ENCODE data around the gene SLIT2.

Gene SLIT2

GRCh38 chr4:20252656-20253282, 1.1 kb downstream of the SLIT2 start:
- Histone ChIP-seq H3K4me2 (ENCODE audit: low read depth, low read length, poor library complexity, severe bottlenecking) (no peak overlapping the region), H4K20me1 (ENCODE audit: insufficient read depth, low read length, poor library complexity, severe bottlenecking) (no peaks in the 10 kb centered on the region), H3K9me2 (replicated peaks; ENCODE audit: low read depth, low read length) (no peaks in the 10 kb centered on the region), H3K27me3 (ENCODE audit: insufficient read depth, low read length, poor library complexity, severe bottlenecking) (no peaks in the 10 kb centered on the region), H3K79me2 (ENCODE audit: insufficient read depth, low read length) (no peaks in the 10 kb centered on the region), H3K9ac (ENCODE audit: low read depth, low read length, poor library complexity, severe bottlenecking) (no peak overlapping the region), H3F3A (ENCODE audit: low read depth) (no peaks in the 10 kb centered on the region), H2AFZ (ENCODE audit: low read length) (no peak overlapping the region), H3K36me3 (ENCODE audit: insufficient read depth, low read length) (no peaks in the 10 kb centered on the region), H3K4me3 (ENCODE audit: low read length, poor library complexity, severe bottlenecking) (no peak overlapping the region), H3K9me3 (ENCODE audit: insufficient read depth, low read depth, low read length) (no peaks in the 10 kb centered on the region), H3K4me1 (ENCODE audit: insufficient read depth, low read length, poor library complexity, severe bottlenecking) (no peaks in the 10 kb centered on the region)
- no peak for TF ChIP-seq CTCF (conservative IDR thresholded peaks at IDR 0.05; ENCODE audit: low read length)

GRCh38 chr4:20253283-20253734, 1.6 kb downstream of the SLIT2 start:
- H3K27me3 ChIP-seq (ENCODE audit: insufficient read depth, low read length, poor library complexity, severe bottlenecking), result no peaks in the 10 kb centered on the region
- no peaks in the 10 kb centered on the region for H3K79me2 ChIP-seq (ENCODE audit: insufficient read depth, low read length)
- no peaks in the 10 kb centered on the region for H3F3A ChIP-seq (ENCODE audit: low read depth)
- H2AFZ ChIP-seq (ENCODE audit: low read length), result no peak overlapping the region
- no peak overlapping the region for H3K4me2 ChIP-seq (ENCODE audit: low read depth, low read length, poor library complexity, severe bottlenecking)
- H3K36me3 ChIP-seq (ENCODE audit: insufficient read depth, low read length), result no peaks in the 10 kb centered on the region
- H4K20me1 ChIP-seq (ENCODE audit: insufficient read depth, low read length, poor library complexity, severe bottlenecking), result no peaks in the 10 kb centered on the region
- H3K9ac ChIP-seq (ENCODE audit: low read depth, low read length, poor library complexity, severe bottlenecking), result no peak overlapping the region
- no peaks in the 10 kb centered on the region for H3K9me3 ChIP-seq (ENCODE audit: insufficient read depth, low read depth, low read length)
- no peaks in the 10 kb centered on the region for H3K9me2 ChIP-seq (replicated peaks; ENCODE audit: low read depth, low read length)
- no peak for TF ChIP-seq CTCF (conservative IDR thresholded peaks at IDR 0.05; ENCODE audit: low read length)
- no peak for TF ChIP-seq EZH2phosphoT487 (IDR thresholded peaks at IDR 0.05; ENCODE audit: borderline replicate concordance)
- H3K4me3 ChIP-seq (ENCODE audit: low read length, poor library complexity, severe bottlenecking), result no peak overlapping the region
- H3K4me1 ChIP-seq (ENCODE audit: insufficient read depth, low read length, poor library complexity, severe bottlenecking), result no peaks in the 10 kb centered on the region

- no peak for TF ChIP-seq EZH2phosphoT487 (IDR thresholded peaks at IDR 0.05; ENCODE audit: borderline replicate concordance)
- TF ChIP-seq CTCF (conservative IDR thresholded peaks at IDR 0.05; ENCODE audit: low read length), result no peak
- H3K9me3 ChIP-seq (ENCODE audit: insufficient read depth, low read depth, low read length), result no peaks in the 10 kb centered on the region
- no peak overlapping the region for H3K4me2 ChIP-seq (ENCODE audit: low read depth, low read length, poor library complexity, severe bottlenecking)
- no peaks in the 10 kb centered on the region for H3K9me2 ChIP-seq (replicated peaks; ENCODE audit: low read depth, low read length)
- H3K4me1 ChIP-seq (ENCODE audit: insufficient read depth, low read length, poor library complexity, severe bottlenecking), result no peaks in the 10 kb centered on the region
- H3F3A ChIP-seq (ENCODE audit: low read depth), result no peaks in the 10 kb centered on the region
- no peaks in the 10 kb centered on the region for H3K36me3 ChIP-seq (ENCODE audit: insufficient read depth, low read length)
- H4K20me1 ChIP-seq (ENCODE audit: insufficient read depth, low read length, poor library complexity, severe bottlenecking), result no peaks in the 10 kb centered on the region
- H3K4me3 ChIP-seq (ENCODE audit: low read length, poor library complexity, severe bottlenecking), result no peak overlapping the region
- no peaks in the 10 kb centered on the region for H3K27me3 ChIP-seq (ENCODE audit: insufficient read depth, low read length, poor library complexity, severe bottlenecking)
- no peak overlapping the region for H3K9ac ChIP-seq (ENCODE audit: low read depth, low read length, poor library complexity, severe bottlenecking)
- H2AFZ ChIP-seq (ENCODE audit: low read length), result no peak overlapping the region
- H3K79me2 ChIP-seq (ENCODE audit: insufficient read depth, low read length), result no peaks in the 10 kb centered on the region
Measured at GRCh38 chr4:20253735-20254409, 2.2 kb downstream of the SLIT2 start.

Measured in Loucy (cell line).